Measurements from ENCODE around the gene TRAF5.

The TRAF5 gene

GRCh38 chr1:211331011-211331709, 4.5 kb downstream of the TRAF5 start:
- peak; percentile 43 for ATAC-seq

GRCh38 chr1:211332036-211332616, 5.5 kb downstream of the TRAF5 start:
- ATAC-seq: no peak
- TF ChIP-seq ISL1 (CRISPR knock-in tag; IDR thresholded peaks at IDR 0.05) (no peak), TOX (CRISPR knock-in tag; IDR thresholded peaks at IDR 0.05; ENCODE audit: borderline replicate concordance) (no peak), TCF4 (CRISPR knock-in tag; IDR thresholded peaks at IDR 0.05; ENCODE audit: borderline replicate concordance) (no peak), ZNF565 (CRISPR knock-in tag; conservative IDR thresholded peaks at IDR 0.05; ENCODE audit: low read depth) (no peak), GLIS3 (CRISPR knock-in tag; IDR thresholded peaks at IDR 0.05) (no peak), PPARA (CRISPR knock-in tag; IDR thresholded peaks at IDR 0.05; ENCODE audit: borderline replicate concordance) (no peak), ZFP30 (CRISPR knock-in tag; IDR thresholded peaks at IDR 0.05) (no peak), PATZ1 (CRISPR knock-in tag; IDR thresholded peaks at IDR 0.05; ENCODE audit: borderline replicate concordance) (no peak), POU6F1 (CRISPR knock-in tag; IDR thresholded peaks at IDR 0.05; ENCODE audit: borderline replicate concordance, low read depth) (no peak), BACH2 (CRISPR knock-in tag; IDR thresholded peaks at IDR 0.05; ENCODE audit: borderline replicate concordance) (no peak), CREB5 (CRISPR knock-in tag; IDR thresholded peaks at IDR 0.05; ENCODE audit: low read depth) (no peak), CSRNP3 (CRISPR knock-in tag; IDR thresholded peaks at IDR 0.05) (no peak), ZNF70 (CRISPR knock-in tag; IDR thresholded peaks at IDR 0.05) (no peak), ZNF8 (CRISPR knock-in tag; IDR thresholded peaks at IDR 0.05) (no peak), OSR1 (CRISPR knock-in tag; IDR thresholded peaks at IDR 0.05) (no peak), RARB (CRISPR knock-in tag; IDR thresholded peaks at IDR 0.05) (no peak), SNAI2 (CRISPR knock-in tag; IDR thresholded peaks at IDR 0.05) (no peak)

More at GRCh38 chr1:211331011-211331709, 4.5 kb downstream of the TRAF5 start:
- no peak for TF ChIP-seq ZNF70 (CRISPR knock-in tag; IDR thresholded peaks at IDR 0.05)
- TF ChIP-seq ZNF8 (CRISPR knock-in tag; IDR thresholded peaks at IDR 0.05): no peak
- no peak for TF ChIP-seq CSDC2 (CRISPR knock-in tag; IDR thresholded peaks at IDR 0.05)
- TF ChIP-seq TOX (CRISPR knock-in tag; IDR thresholded peaks at IDR 0.05; ENCODE audit: borderline replicate concordance): no peak
- TF ChIP-seq SNAI2 (CRISPR knock-in tag; IDR thresholded peaks at IDR 0.05): no peak
- no peak for TF ChIP-seq CSRNP3 (CRISPR knock-in tag; IDR thresholded peaks at IDR 0.05)

- ATAC-seq: no peak
- TF ChIP-seq OSR1 (CRISPR knock-in tag; IDR thresholded peaks at IDR 0.05): no peak
- no peak for TF ChIP-seq BACH2 (CRISPR knock-in tag; IDR thresholded peaks at IDR 0.05; ENCODE audit: borderline replicate concordance)
- no peak for TF ChIP-seq TCF4 (CRISPR knock-in tag; IDR thresholded peaks at IDR 0.05; ENCODE audit: borderline replicate concordance)
- TF ChIP-seq ZFP30 (CRISPR knock-in tag; IDR thresholded peaks at IDR 0.05): no peak
- TF ChIP-seq CSDC2 (CRISPR knock-in tag; IDR thresholded peaks at IDR 0.05): no peak
- no peak for TF ChIP-seq POU6F1 (CRISPR knock-in tag; IDR thresholded peaks at IDR 0.05; ENCODE audit: borderline replicate concordance, low read depth)
- no peak for TF ChIP-seq PATZ1 (CRISPR knock-in tag; IDR thresholded peaks at IDR 0.05; ENCODE audit: borderline replicate concordance)
- no peak for TF ChIP-seq CREB5 (CRISPR knock-in tag; IDR thresholded peaks at IDR 0.05; ENCODE audit: low read depth)
- no peak for TF ChIP-seq CSRNP3 (CRISPR knock-in tag; IDR thresholded peaks at IDR 0.05)
These were observed 6.2 kb downstream of the TRAF5 start for GRCh38 chr1:211332830-211333229.

Data from SK-N-SH treated with all-trans-retinoic acid at 6 μM for 48 hours (cell line).